ENCODE data around the gene MTX1. TPM values are rescaled to one million over a fixed set of nuclear protein-coding genes. Genes with fewer than 3 reads are reported as not detected.

The MTX1 gene
- total RNA-seq, 3 donors from 2014 or later = 41.1 to 50.8 (median 44.8) TPM

- TF ChIP-seq CTCF (IDR thresholded peaks at IDR 0.05) (no peak), POLR2A (IDR thresholded peaks at IDR 0.05) (no peak), POLR2AphosphoS5 (IDR thresholded peaks at IDR 0.05) (no peak)
- no peaks in the 10 kb centered on the region for H3K36me3 ChIP-seq
- no peak for DNase-seq (ENCODE audit: low spot score in 2 of 2)
- no peaks in the 10 kb centered on the region for H3K27me3 ChIP-seq
- intact Hi-C loops (cut with DNase I; ENCODE audit: low total_unique reads) = loop anchor here (5.0 kb wide), 1 partner anchor 77 kb away; no protein-coding TSS in a partner anchor
- H3K27ac ChIP-seq = no peak overlapping the region
- no peak overlapping the region for H3K4me3 ChIP-seq
- H3K9me3 ChIP-seq = no peaks in the 10 kb centered on the region
- peaks cover 3% of the 10 kb centered on the region in 2 donors for H3K4me1 ChIP-seq
Measured at GRCh38 chr1:155169541-155169940, 39.0 kb upstream of the MTX1 start.

- Histone ChIP-seq H3K9me3 (no peaks in the 10 kb centered on the region), H3K4me1 (peaks cover 3% of the 10 kb centered on the region in 2 donors), H3K27me3 (no peaks in the 10 kb centered on the region), H3K27ac (no peak overlapping the region), H3K36me3 (no peaks in the 10 kb centered on the region), H3K4me3 (no peak overlapping the region)
- intact Hi-C loops (cut with DNase I; ENCODE audit: low total_unique reads) = no loop called here
- DNase-seq (ENCODE audit: low spot score in 2 of 2) = no peak
- TF ChIP-seq POLR2AphosphoS5 (IDR thresholded peaks at IDR 0.05) = no peak
- TF ChIP-seq POLR2A (IDR thresholded peaks at IDR 0.05) = no peak
- no peak for TF ChIP-seq CTCF (IDR thresholded peaks at IDR 0.05)
Measured at GRCh38 chr1:155170101-155170785, 38.3 kb upstream of the MTX1 start.

- H3K9me3 ChIP-seq = no peaks in the 10 kb centered on the region
- intact Hi-C loops (cut with DNase I; ENCODE audit: low total_unique reads) = no loop called here
- no peaks in the 10 kb centered on the region for H3K27me3 ChIP-seq
- no peak for TF ChIP-seq POLR2AphosphoS5 (IDR thresholded peaks at IDR 0.05)
- TF ChIP-seq CTCF (IDR thresholded peaks at IDR 0.05) = no peak
- no peak for TF ChIP-seq POLR2A (IDR thresholded peaks at IDR 0.05)
- H3K27ac ChIP-seq = no peak overlapping the region
- H3K4me1 ChIP-seq = peaks cover 3% of the 10 kb centered on the region in 2 donors
- H3K4me3 ChIP-seq = no peak overlapping the region
- DNase-seq (ENCODE audit: low spot score in 2 of 2) = no peak
- H3K36me3 ChIP-seq = no peaks in the 10 kb centered on the region
Measured at GRCh38 chr1:155170806-155171205, 37.7 kb upstream of the MTX1 start.

GRCh38 chr1:155171836-155172731, 36.4 kb upstream of the MTX1 start:
- Histone ChIP-seq H3K4me3 (peak overlapping the region; percentile 76 to 90 (median 82)), H3K36me3 (no peaks in the 10 kb centered on the region), H3K4me1 (peaks cover 3 to 10% of the 10 kb centered on the region in 2 donors), H3K27ac (peak overlapping the region; percentile 96 to 98), H3K9me3 (no peaks in the 10 kb centered on the region), H3K27me3 (no peaks in the 10 kb centered on the region)
- DNase-seq (ENCODE audit: low spot score in 2 of 2) = peak in 1 of 2 donors; percentile 15
- intact Hi-C loops (cut with DNase I; ENCODE audit: low total_unique reads) = no loop called here
- TF ChIP-seq CTCF (IDR thresholded peaks at IDR 0.05) (no peak), POLR2A (IDR thresholded peaks at IDR 0.05) (no peak), POLR2AphosphoS5 (IDR thresholded peaks at IDR 0.05) (no peak)
